Neural crest cell (in vitro differentiated cells): Measurements from ENCODE around the gene LARGE1. TPM values are rescaled to one million over a fixed set of nuclear protein-coding genes. Genes with fewer than 3 reads are reported as not detected.

Source experiments
- DNase-seq: peaks from one replicate; pipeline ENCODE4 v3.0.0; 2021; ENCODE audit warnings: low read depth, mixed read lengths, low spot score
- H3K27ac Mint-ChIP-seq: one replicate; pipeline ENCODE4 v1.8.0; 2021; ENCODE audit warnings: mild to moderate bottlenecking, mixed read lengths; ENCODE audit not compliant: unreplicated experiment
- H3K27me3 Mint-ChIP-seq: 2 replicates; pipeline ENCODE4 v1.8.0; 2021; ENCODE audit warnings: low read depth, mild to moderate bottlenecking, mixed read lengths
- H3K36me3 Mint-ChIP-seq: 2 replicates; pipeline ENCODE4 v1.8.0; 2021; ENCODE audit warnings: low read depth, mild to moderate bottlenecking, mixed read lengths
- H3K4me1 Mint-ChIP-seq: 2 replicates; pipeline ENCODE4 v1.8.0; 2021; ENCODE audit warnings: mixed read lengths
- H3K4me3 Mint-ChIP-seq: one replicate; pipeline ENCODE4 v1.8.0; 2021; ENCODE audit warnings: mild to moderate bottlenecking, mixed read lengths
- H3K9me3 Mint-ChIP-seq: 2 replicates; pipeline ENCODE4 v1.8.0; 2021; ENCODE audit warnings: mixed read lengths
- long read RNA-seq: library from polyadenylated mRNA; unstranded; transcript quantifications from one replicate; pipeline ENCODE4 v2.0.0, GENCODE V29; 2020
- total RNA-seq: library from RNA; stranded (reverse); gene quantifications from 2 replicates; pipeline ENCODE4 v1.2.1, GENCODE V29; 2021
- TF ChIP-seq, protein P1 (sequence below): fragments of 200-600 bp; sonication (generic); conservative IDR thresholded peaks from 2 replicates; pipeline ENCODE4 v1.5.0; 2021; ENCODE audit warnings: antibody characterized with exemption, mild to moderate bottlenecking

LARGE1 gene
- total RNA-seq: 33.0 and 34.5 TPM in 2 replicates
- long read RNA-seq, partial matches to known transcripts: 31 of 35 reads
- long read RNA-seq, other reads (novel, unspliced or antisense): 4 of 35 reads

- no peaks in the 10 kb centered on the region for H3K9me3 Mint-ChIP-seq
- peaks cover 45% of the 10 kb centered on the region for H3K4me1 Mint-ChIP-seq
- DNase-seq: peak; percentile 34
- peak within 1 kb of the TSS; percentile 96 for H3K4me3 Mint-ChIP-seq
- H3K27me3 Mint-ChIP-seq: peaks cover 9% of the 10 kb centered on the region
- peak within 1 kb of the TSS; percentile 98 for H3K27ac Mint-ChIP-seq
- TF ChIP-seq, protein P1, sequence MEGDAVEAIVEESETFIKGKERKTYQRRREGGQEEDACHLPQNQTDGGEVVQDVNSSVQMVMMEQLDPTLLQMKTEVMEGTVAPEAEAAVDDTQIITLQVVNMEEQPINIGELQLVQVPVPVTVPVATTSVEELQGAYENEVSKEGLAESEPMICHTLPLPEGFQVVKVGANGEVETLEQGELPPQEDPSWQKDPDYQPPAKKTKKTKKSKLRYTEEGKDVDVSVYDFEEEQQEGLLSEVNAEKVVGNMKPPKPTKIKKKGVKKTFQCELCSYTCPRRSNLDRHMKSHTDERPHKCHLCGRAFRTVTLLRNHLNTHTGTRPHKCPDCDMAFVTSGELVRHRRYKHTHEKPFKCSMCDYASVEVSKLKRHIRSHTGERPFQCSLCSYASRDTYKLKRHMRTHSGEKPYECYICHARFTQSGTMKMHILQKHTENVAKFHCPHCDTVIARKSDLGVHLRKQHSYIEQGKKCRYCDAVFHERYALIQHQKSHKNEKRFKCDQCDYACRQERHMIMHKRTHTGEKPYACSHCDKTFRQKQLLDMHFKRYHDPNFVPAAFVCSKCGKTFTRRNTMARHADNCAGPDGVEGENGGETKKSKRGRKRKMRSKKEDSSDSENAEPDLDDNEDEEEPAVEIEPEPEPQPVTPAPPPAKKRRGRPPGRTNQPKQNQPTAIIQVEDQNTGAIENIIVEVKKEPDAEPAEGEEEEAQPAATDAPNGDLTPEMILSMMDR: no peak
- no peaks in the 10 kb centered on the region for H3K36me3 Mint-ChIP-seq
Measured at GRCh38 chr22:33920197-33920540, at the start of gene LARGE1. TSS of gene LARGE1 (minus strand) at chr22:33920476.

GRCh38 chr22:33969045-33969444 is 48.8 kb upstream of the LARGE1 start:
- Mint-ChIP-seq H3K4me3 (no peak overlapping the region), H3K9me3 (peaks cover 7% of the 10 kb centered on the region), H3K27me3 (no peaks in the 10 kb centered on the region), H3K4me1 (peaks cover 19% of the 10 kb centered on the region), H3K36me3 (no peaks in the 10 kb centered on the region), H3K27ac (no peak overlapping the region)
- TF ChIP-seq, protein P1: no peak
- DNase-seq: no peak

- H3K36me3 Mint-ChIP-seq: no peaks in the 10 kb centered on the region
- TF ChIP-seq, protein P1: no peak
- no peak for DNase-seq
- H3K9me3 Mint-ChIP-seq: no peaks in the 10 kb centered on the region
- H3K27me3 Mint-ChIP-seq: no peaks in the 10 kb centered on the region
- H3K4me1 Mint-ChIP-seq: no peaks in the 10 kb centered on the region
- no peak overlapping the region for H3K27ac Mint-ChIP-seq
- H3K4me3 Mint-ChIP-seq: no peak overlapping the region
Measured at GRCh38 chr22:33964121-33964520, 43.8 kb upstream of the LARGE1 start.

DNA sequence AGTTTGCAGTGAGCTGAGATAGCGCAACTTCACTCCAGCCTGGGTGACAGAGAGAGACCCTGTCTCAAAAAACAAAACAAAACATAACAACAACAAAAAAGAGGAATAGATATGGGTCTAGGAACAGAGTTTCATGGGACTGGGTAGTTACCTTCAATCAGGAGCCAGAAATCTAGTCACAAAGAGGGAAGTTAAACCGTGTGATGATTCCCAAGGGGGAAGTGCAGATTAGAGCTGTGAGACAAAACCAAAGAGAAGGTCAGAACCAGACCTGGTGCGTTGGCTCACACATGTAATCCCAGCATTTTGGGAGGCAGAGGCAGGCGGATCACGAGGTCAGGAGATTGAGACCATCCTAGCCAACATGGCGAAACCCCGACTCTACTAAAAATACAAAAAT is 42.1 kb upstream of the LARGE1 start:
- Mint-ChIP-seq H3K27ac (no peak overlapping the region), H3K9me3 (no peaks in the 10 kb centered on the region), H3K27me3 (no peaks in the 10 kb centered on the region), H3K36me3 (no peaks in the 10 kb centered on the region), H3K4me3 (no peak overlapping the region), H3K4me1 (no peaks in the 10 kb centered on the region)
- TF ChIP-seq, protein P1: no peak
- DNase-seq: no peak

GRCh38 chr22:33958741-33959140 is 38.5 kb upstream of the LARGE1 start:
- no peak for DNase-seq
- Mint-ChIP-seq H3K27ac (no peak overlapping the region), H3K4me1 (no peaks in the 10 kb centered on the region), H3K27me3 (no peaks in the 10 kb centered on the region), H3K9me3 (no peaks in the 10 kb centered on the region), H3K36me3 (no peaks in the 10 kb centered on the region), H3K4me3 (no peak overlapping the region)
- TF ChIP-seq, protein P1: no peak

DNA sequence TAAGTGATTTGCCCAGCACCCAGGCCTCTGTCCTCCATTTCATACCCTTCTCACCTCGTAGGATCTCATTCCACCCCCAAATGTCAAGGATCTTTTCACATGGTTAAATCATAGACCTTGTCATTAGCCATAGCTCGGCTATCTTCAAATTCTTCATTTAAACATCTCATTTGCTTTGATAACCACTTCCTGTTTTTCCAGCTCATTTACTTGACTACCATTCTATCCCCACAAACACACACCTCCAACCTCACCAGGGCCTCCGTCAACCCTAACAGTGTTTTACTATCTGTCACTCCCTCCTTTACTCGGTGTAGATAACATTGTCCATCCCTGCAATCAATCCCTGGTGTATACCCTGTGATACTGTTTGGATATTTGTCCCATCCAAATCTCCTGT is 36.8 kb upstream of the LARGE1 start:
- Mint-ChIP-seq H3K27me3 (no peaks in the 10 kb centered on the region), H3K9me3 (no peaks in the 10 kb centered on the region), H3K36me3 (no peaks in the 10 kb centered on the region), H3K4me1 (peaks cover 9% of the 10 kb centered on the region), H3K27ac (no peak overlapping the region), H3K4me3 (no peak overlapping the region)
- no peak for DNase-seq
- TF ChIP-seq, protein P1: no peak
